ENCODE results near the gene SPAG16.

SPAG16 gene

GRCh38 chr2:213792045-213792444 lies 507.8 kb downstream of the SPAG16 start:
- CTCF ChIA-PET: interaction anchor here (0.6 kb wide), 1 partner anchor 14 kb away, joined by 3 read pairs; no protein-coding TSS in a partner anchor
- H3K4me3 ChIP-seq (ENCODE audit: low read depth, low read length): no peak overlapping the region
- TF ChIP-seq, protein P1, sequence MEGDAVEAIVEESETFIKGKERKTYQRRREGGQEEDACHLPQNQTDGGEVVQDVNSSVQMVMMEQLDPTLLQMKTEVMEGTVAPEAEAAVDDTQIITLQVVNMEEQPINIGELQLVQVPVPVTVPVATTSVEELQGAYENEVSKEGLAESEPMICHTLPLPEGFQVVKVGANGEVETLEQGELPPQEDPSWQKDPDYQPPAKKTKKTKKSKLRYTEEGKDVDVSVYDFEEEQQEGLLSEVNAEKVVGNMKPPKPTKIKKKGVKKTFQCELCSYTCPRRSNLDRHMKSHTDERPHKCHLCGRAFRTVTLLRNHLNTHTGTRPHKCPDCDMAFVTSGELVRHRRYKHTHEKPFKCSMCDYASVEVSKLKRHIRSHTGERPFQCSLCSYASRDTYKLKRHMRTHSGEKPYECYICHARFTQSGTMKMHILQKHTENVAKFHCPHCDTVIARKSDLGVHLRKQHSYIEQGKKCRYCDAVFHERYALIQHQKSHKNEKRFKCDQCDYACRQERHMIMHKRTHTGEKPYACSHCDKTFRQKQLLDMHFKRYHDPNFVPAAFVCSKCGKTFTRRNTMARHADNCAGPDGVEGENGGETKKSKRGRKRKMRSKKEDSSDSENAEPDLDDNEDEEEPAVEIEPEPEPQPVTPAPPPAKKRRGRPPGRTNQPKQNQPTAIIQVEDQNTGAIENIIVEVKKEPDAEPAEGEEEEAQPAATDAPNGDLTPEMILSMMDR (IDR thresholded peaks at IDR 0.05; ENCODE audit: insufficient read depth, low read length, missing control alignments): no peak
- POLR2A ChIA-PET: no interaction called here
- DNase-seq (ENCODE audit: low read depth, low spot score): no peak

DNA sequence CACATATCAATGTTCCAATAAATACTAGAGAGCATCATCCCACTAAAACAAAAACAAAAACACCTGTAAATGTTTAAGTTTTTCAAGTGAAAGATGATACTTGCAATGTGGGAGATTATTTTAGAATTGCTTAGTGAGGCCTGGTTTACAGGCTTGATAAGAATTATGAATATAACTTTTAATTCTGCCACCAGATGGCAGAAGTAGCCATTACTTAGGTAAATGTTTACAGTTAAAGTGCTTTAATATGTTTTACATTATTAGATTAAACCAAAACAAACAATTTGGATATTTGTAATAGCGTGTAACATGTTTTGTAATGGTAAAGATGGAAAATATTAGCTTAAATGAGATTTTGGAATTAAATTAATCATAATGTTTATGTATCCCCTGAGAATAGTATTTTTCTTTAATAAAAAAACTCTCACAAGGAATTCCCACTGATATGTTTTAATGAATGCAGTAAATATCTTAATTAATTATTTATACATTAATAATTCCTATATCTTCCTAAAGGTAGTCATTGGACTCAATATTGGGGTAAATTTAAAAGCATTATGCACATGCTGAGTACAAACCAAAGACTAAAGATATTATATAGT lies 522.0 kb downstream of the SPAG16 start:
- ChIA-PET CTCF (interaction anchor here (0.8 to 2.7 kb wide), 4 partner anchors 9 to 1473 kb away, joined by 3 to 7 read pairs (median 4); no protein-coding TSS in a partner anchor), POLR2A (no interaction called here)
- TF ChIP-seq, protein P1 (IDR thresholded peaks at IDR 0.05; ENCODE audit: insufficient read depth, low read length, missing control alignments): no peak
- H3K4me3 ChIP-seq (ENCODE audit: low read depth, low read length): no peak overlapping the region
- DNase-seq (ENCODE audit: low read depth, low spot score): no peak

GRCh38 chr2:213816583-213816982 lies 532.3 kb downstream of the SPAG16 start:
- CTCF ChIA-PET: no interaction called here
- no peak for DNase-seq (ENCODE audit: low read depth, low spot score)
- TF ChIP-seq, protein P1 (IDR thresholded peaks at IDR 0.05; ENCODE audit: insufficient read depth, low read length, missing control alignments): no peak
- POLR2A ChIA-PET: no interaction called here
- no peak overlapping the region for H3K4me3 ChIP-seq (ENCODE audit: low read depth, low read length)

GRCh38 chr2:213818436-213818835 lies 534.2 kb downstream of the SPAG16 start:
- no peak overlapping the region for H3K4me3 ChIP-seq (ENCODE audit: low read depth, low read length)
- DNase-seq (ENCODE audit: low read depth, low spot score): peak; percentile 12
- TF ChIP-seq, protein P1 (IDR thresholded peaks at IDR 0.05; ENCODE audit: insufficient read depth, low read length, missing control alignments): no peak
- ChIA-PET POLR2A (no interaction called here), CTCF (no interaction called here)

- peak; percentile 28 for DNase-seq (ENCODE audit: low read depth, low spot score)
- CTCF ChIA-PET: no interaction called here
- POLR2A ChIA-PET: no interaction called here
- no peak overlapping the region for H3K4me3 ChIP-seq (ENCODE audit: low read depth, low read length)
- TF ChIP-seq, protein P1 (IDR thresholded peaks at IDR 0.05; ENCODE audit: insufficient read depth, low read length, missing control alignments): no peak
Measured at GRCh38 chr2:213834331-213834730, 550.1 kb downstream of the SPAG16 start.

DNA sequence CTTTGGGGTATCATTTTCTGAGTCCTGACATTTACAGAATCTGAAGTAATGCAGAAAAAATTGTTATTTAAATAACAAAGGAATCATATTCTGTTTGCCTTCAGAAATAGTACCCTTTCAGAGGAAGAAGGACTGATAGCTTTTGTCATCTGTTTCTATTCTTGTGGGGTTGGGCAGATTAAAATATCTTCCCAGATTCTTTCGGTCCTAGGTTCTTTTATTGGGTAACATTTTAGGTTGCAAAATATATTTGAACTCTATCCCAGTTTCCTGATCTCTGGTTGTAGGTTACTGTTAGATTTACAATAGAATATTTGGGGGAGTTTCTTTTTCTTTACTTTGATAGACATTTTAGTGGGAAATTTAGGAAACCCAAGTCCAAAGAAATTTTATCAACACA lies 550.5 kb downstream of the SPAG16 start:
- no peak for DNase-seq (ENCODE audit: low read depth, low spot score)
- ChIA-PET POLR2A (no interaction called here), CTCF (no interaction called here)
- H3K4me3 ChIP-seq (ENCODE audit: low read depth, low read length): no peak overlapping the region
- TF ChIP-seq, protein P1 (IDR thresholded peaks at IDR 0.05; ENCODE audit: insufficient read depth, low read length, missing control alignments): no peak
